Mesenchymal stem cell (in vitro differentiated cells and primary cell): Measurements from ENCODE around the gene FAM83B.
"Not testable (repeated sequence)": the region's sequence is repeated elsewhere in the genome, so short reads cannot be mapped to it uniquely, and the experiment has no call there.

Source experiments
- DNase-seq: peaks from one replicate; pipeline ENCODE4 v3.0.0-alpha.2; 2013
- H2AFZ ChIP-seq: one replicate; pipeline ENCODE4 v1.6.1; 2013; ENCODE audit warnings: low read depth, mild to moderate bottlenecking, control low read depth, inconsistent platforms, low read length, moderate library complexity
- H2AK5ac ChIP-seq: 2 replicates; pipeline ENCODE4 v1.6.1; 2013; ENCODE audit warnings: low read length, moderate library complexity, mild to moderate bottlenecking, inconsistent platforms; ENCODE audit not compliant: severe bottlenecking
- H2BK120ac ChIP-seq: one replicate; pipeline ENCODE4 v1.6.1; 2013; ENCODE audit warnings: low read depth, mild to moderate bottlenecking, inconsistent platforms, low read length, moderate library complexity
- H2BK12ac ChIP-seq, 2 experiments: one replicate each; pipeline ENCODE4 v1.6.1; 2013; ENCODE audit warnings: inconsistent platforms in 2 of 2, low read length in 2 of 2, mild to moderate bottlenecking in 2 of 2, moderate library complexity in 2 of 2, control low read depth in 1 of 2
- H2BK15ac ChIP-seq: one replicate; pipeline ENCODE4 v1.6.1; 2013; ENCODE audit warnings: mild to moderate bottlenecking, low read depth, inconsistent platforms; ENCODE audit not compliant: poor library complexity, severe bottlenecking
- H2BK5ac ChIP-seq: 2 replicates; pipeline ENCODE4 v1.6.1; 2013; ENCODE audit warnings: low read depth, mild to moderate bottlenecking, low read length, control low read depth, inconsistent platforms; ENCODE audit not compliant: poor library complexity, severe bottlenecking
- H3K14ac ChIP-seq, 2 experiments: one replicate each; pipeline ENCODE4 v1.6.1; 2013; ENCODE audit warnings: inconsistent platforms in 2 of 2, low read length in 2 of 2, control low read depth in 1 of 2, mild to moderate bottlenecking in 1 of 2, moderate library complexity in 1 of 2
- H3K18ac ChIP-seq, 2 experiments: one replicate each; pipeline ENCODE4 v1.6.1; 2013; ENCODE audit warnings: inconsistent platforms in 2 of 2, low read length in 2 of 2, control low read depth in 1 of 2, low read depth in 1 of 2, mild to moderate bottlenecking in 1 of 2
- H3K23ac ChIP-seq, 2 experiments: one replicate each; pipeline ENCODE4 v1.6.1; 2013; ENCODE audit warnings: inconsistent platforms in 2 of 2, low read length in 2 of 2, mild to moderate bottlenecking in 2 of 2, moderate library complexity in 2 of 2, control low read depth in 1 of 2
- H3K27ac ChIP-seq: 2 replicates; pipeline ENCODE4 v1.5.1; 2013; ENCODE audit warnings: mild to moderate bottlenecking, moderate library complexity, low read length, control low read depth, inconsistent platforms; ENCODE audit not compliant: poor library complexity, severe bottlenecking
- H3K27me3 ChIP-seq, 2 experiments: 2 replicates each; pipeline versions ENCODE4 v1.6.1 to v1.7.0; 2013; ENCODE audit warnings: low read length in 2 of 2, mild to moderate bottlenecking in 2 of 2, moderate library complexity in 2 of 2, control low read depth in 1 of 2, inconsistent platforms in 1 of 2; ENCODE audit not compliant: control insufficient read depth in 1 of 2, insufficient read depth in 1 of 2
- H3K36me3 ChIP-seq, 2 experiments: 2 replicates each; pipeline versions ENCODE4 v1.6.1 to v1.7.0; 2013; ENCODE audit warnings: low read length in 2 of 2, control low read depth in 1 of 2, inconsistent platforms in 1 of 2, low read depth in 1 of 2, mild to moderate bottlenecking in 1 of 2; ENCODE audit not compliant: insufficient read depth in 2 of 2, control insufficient read depth in 1 of 2
- H3K4ac ChIP-seq, 2 experiments: one replicate each; pipeline ENCODE4 v1.6.1; 2013; ENCODE audit warnings: inconsistent platforms in 2 of 2, low read length in 2 of 2, mild to moderate bottlenecking in 2 of 2, moderate library complexity in 2 of 2, control low read depth in 1 of 2, low read depth in 1 of 2
- H3K4me1 ChIP-seq: 2 replicates; pipeline ENCODE4 v1.6.1; 2013; ENCODE audit warnings: low read depth, low read length, control low read depth; ENCODE audit not compliant: control insufficient read depth, insufficient read depth
- H3K4me2 ChIP-seq: 2 replicates; pipeline ENCODE4 v1.6.1; 2013; ENCODE audit warnings: low read length, mild to moderate bottlenecking, inconsistent platforms; ENCODE audit not compliant: poor library complexity, severe bottlenecking
- H3K4me3 ChIP-seq, 2 experiments: 2 replicates each; pipeline versions ENCODE4 v1.5.1 to v1.7.0; 2013; ENCODE audit warnings: low read length in 2 of 2, mild to moderate bottlenecking in 2 of 2, control low read depth in 1 of 2, low read depth in 1 of 2; ENCODE audit not compliant: insufficient read depth in 1 of 2
- H3K79me1 ChIP-seq: replicated peaks from 2 replicates; pipeline ENCODE4 v1.6.1; 2013; ENCODE audit warnings: mild to moderate bottlenecking, control low read depth, low read length, inconsistent platforms; ENCODE audit not compliant: poor library complexity, severe bottlenecking
- H3K9ac ChIP-seq: 2 replicates; pipeline ENCODE4 v1.7.0; 2013; ENCODE audit warnings: mild to moderate bottlenecking, low read length, moderate library complexity
- H3K9me3 ChIP-seq: 2 replicates; pipeline ENCODE4 v1.7.0; 2013; ENCODE audit warnings: mild to moderate bottlenecking, low read length; ENCODE audit not compliant: control insufficient read depth
- H4K8ac ChIP-seq: one replicate; pipeline ENCODE4 v1.6.1; 2013; ENCODE audit warnings: inconsistent platforms, mild to moderate bottlenecking, low read length, moderate library complexity
- H4K91ac ChIP-seq: one replicate; pipeline ENCODE4 v1.6.1; 2013; ENCODE audit warnings: mild to moderate bottlenecking, low read length, inconsistent platforms
- WGBS: methylation state at CpG from one replicate; pipeline ENCODE4 v1.1.7; 2013; ENCODE audit warnings: mixed read lengths; 5-methylcytosine and 5-hydroxymethylcytosine counted together

FAM83B gene

DNA sequence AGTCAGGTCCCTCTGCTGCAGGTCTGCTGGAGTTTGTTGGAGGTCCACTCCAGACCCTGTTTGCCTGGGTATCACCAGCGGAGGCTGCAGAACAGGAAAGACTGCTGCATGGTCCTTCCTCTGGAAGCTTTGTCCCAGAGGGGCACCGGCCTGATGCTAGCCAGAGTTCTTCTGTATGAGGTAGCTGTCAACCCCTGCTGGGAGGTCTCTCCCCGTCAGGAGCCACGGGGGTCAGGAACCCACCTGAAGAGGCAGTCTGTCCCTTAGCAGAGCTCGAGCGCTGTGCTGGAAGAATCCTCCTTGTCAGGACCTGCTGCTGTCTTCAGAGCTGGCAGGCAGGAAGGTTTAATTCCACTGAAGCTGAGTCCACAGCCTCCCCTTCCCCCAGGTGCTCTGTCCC is 22.3 kb upstream of the FAM83B start:
- H3K4ac ChIP-seq, H3K27ac ChIP-seq, H3K9ac ChIP-seq, H3K36me3 ChIP-seq, H2BK5ac ChIP-seq, H2AK5ac ChIP-seq, H3K27me3 ChIP-seq, DNase-seq, H3K18ac ChIP-seq, H3K4me2 ChIP-seq, H3K4me3 ChIP-seq, H3K4me1 ChIP-seq, H4K91ac ChIP-seq, H3K14ac ChIP-seq, H3K23ac ChIP-seq, H2AFZ ChIP-seq, H2BK120ac ChIP-seq, H2BK12ac ChIP-seq, H3K9me3 ChIP-seq, H4K8ac ChIP-seq, H2BK15ac ChIP-seq, H3K79me1 ChIP-seq: not testable (repeated sequence)
- 83% methylated on average over 6 of the region's 6 CpGs for WGBS

DNA sequence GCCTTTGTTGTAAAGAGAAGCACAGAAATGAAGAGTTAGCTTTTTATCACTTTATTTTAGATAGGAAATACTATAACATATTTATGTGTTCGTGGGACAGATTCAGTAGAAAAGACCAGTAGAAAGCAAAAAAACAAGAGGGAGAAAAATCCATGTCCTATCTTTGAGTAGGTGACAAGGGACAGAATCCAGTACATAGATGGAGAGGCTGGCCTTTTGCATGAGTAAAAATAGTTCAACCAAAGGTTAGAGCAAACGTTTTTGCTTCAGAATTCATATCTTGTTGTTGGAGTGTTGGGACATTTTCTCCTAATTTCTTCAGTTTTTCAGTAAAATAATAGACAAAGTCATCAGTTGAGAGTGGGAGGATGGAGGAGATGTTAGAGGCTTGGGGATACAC is 19.6 kb upstream of the FAM83B start:
- Histone ChIP-seq H3K18ac (no peak overlapping the region), H4K91ac (no peak overlapping the region), H3K14ac (no peak overlapping the region), H3K4me1 (no peaks in the 10 kb centered on the region), H3K4me2 (no peak overlapping the region), H3K9me3 (no peaks in the 10 kb centered on the region), H2BK12ac (no peak overlapping the region), H3K27ac (no peak overlapping the region), H3K36me3 (no peaks in the 10 kb centered on the region), H2AK5ac (no peak overlapping the region), H2AFZ (no peak overlapping the region), H3K4me3 (no peak overlapping the region), H3K4ac (no peak overlapping the region), H3K27me3 (no peaks in the 10 kb centered on the region), H4K8ac (no peak overlapping the region), H3K23ac (no peak overlapping the region), H3K79me1 (no peaks in the 10 kb centered on the region), H2BK5ac (no peak overlapping the region), H2BK120ac (no peak overlapping the region), H2BK15ac (no peak overlapping the region), H3K9ac (no peak overlapping the region)
- WGBS = 81% methylated on average over 2 of the region's 2 CpGs
- no peak for DNase-seq

GRCh38 chr6:54830216-54830615 is 16.4 kb upstream of the FAM83B start:
- Histone ChIP-seq H3K4me1 (no peaks in the 10 kb centered on the region), H2AK5ac (no peak overlapping the region), H3K9ac (no peak overlapping the region), H2AFZ (no peak overlapping the region), H2BK12ac (no peak overlapping the region), H2BK120ac (no peak overlapping the region), H2BK5ac (no peak overlapping the region), H3K27ac (no peak overlapping the region), H3K27me3 (no peaks in the 10 kb centered on the region), H3K4ac (no peak overlapping the region), H4K8ac (no peak overlapping the region), H2BK15ac (no peak overlapping the region), H4K91ac (no peak overlapping the region), H3K14ac (no peak overlapping the region), H3K79me1 (no peaks in the 10 kb centered on the region), H3K4me2 (no peak overlapping the region), H3K36me3 (no peaks in the 10 kb centered on the region), H3K23ac (no peak overlapping the region), H3K18ac (no peak overlapping the region), H3K9me3 (no peaks in the 10 kb centered on the region), H3K4me3 (no peak overlapping the region)
- DNase-seq = no peak
- WGBS = no CpG with 5 or more reads among the region's 1 CpG

DNA sequence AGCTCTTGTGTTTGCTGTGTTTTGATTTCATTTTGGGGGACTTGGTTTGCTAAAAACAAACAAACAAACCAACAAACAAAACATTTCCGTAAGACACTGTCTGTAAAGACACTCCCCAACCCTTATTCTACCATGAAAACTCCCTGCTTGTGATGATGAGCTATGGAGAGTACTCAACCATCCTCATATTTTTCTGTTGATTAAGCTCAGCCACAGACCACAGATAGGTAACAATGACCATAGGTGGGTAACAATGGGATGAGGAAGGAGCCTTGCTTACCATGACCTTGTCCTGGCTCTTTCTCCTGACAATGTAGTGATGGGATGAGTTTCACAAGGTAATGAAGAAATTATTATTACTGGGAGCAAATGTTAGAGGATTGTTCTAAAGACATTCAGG is 11.4 kb upstream of the FAM83B start:
- H2AK5ac ChIP-seq = no peak overlapping the region
- no peak overlapping the region for H2AFZ ChIP-seq
- no peak overlapping the region for H3K14ac ChIP-seq
- no peaks in the 10 kb centered on the region for H3K27me3 ChIP-seq
- H4K91ac ChIP-seq = no peak overlapping the region
- no peak overlapping the region for H2BK5ac ChIP-seq
- WGBS = 80% methylated on average over 1 of the region's 1 CpG
- H3K18ac ChIP-seq = no peak overlapping the region
- H3K9me3 ChIP-seq = peaks cover 3% of the 10 kb centered on the region
- H3K36me3 ChIP-seq = no peaks in the 10 kb centered on the region
- no peak overlapping the region for H3K9ac ChIP-seq
- no peak for DNase-seq
- H3K4ac ChIP-seq = no peak overlapping the region
- H3K4me3 ChIP-seq = no peak overlapping the region
- H2BK15ac ChIP-seq = no peak overlapping the region
- no peak overlapping the region for H3K4me2 ChIP-seq
- no peak overlapping the region for H2BK120ac ChIP-seq
- H3K23ac ChIP-seq = no peak overlapping the region
- no peaks in the 10 kb centered on the region for H3K79me1 ChIP-seq
- H3K4me1 ChIP-seq = no peaks in the 10 kb centered on the region
- H2BK12ac ChIP-seq = no peak overlapping the region
- no peak overlapping the region for H3K27ac ChIP-seq
- H4K8ac ChIP-seq = no peak overlapping the region
